NCI-H345 treated with DMSO at 0.1 percent for 48 hours (cell line): ENCODE data around the gene SPRED1.
"Not testable (repeated sequence)": the region's sequence is repeated elsewhere in the genome, so short reads cannot be mapped to it uniquely, and the experiment has no call there.

Source experiments
- DNase-seq: peaks from one replicate; lab custom pipeline; 2025; ENCODE audit not compliant: unreplicated experiment; lab: John Stamatoyannopoulos, UW

Gene SPRED1

GRCh38 chr15:38229705-38230310 lies 22.8 kb upstream of the SPRED1 start:
- DNase-seq: no peak

GRCh38 chr15:38231436-38231835 lies 21.2 kb upstream of the SPRED1 start:
- DNase-seq: no peak

GRCh38 chr15:38237021-38237420 lies 15.6 kb upstream of the SPRED1 start:
- not testable (repeated sequence) for DNase-seq

GRCh38 chr15:38238311-38238710 lies 14.3 kb upstream of the SPRED1 start:
- DNase-seq: no peak

- no peak for DNase-seq
Measured at GRCh38 chr15:38242055-38242454, 10.6 kb upstream of the SPRED1 start.

GRCh38 chr15:38243278-38244055 lies 9.2 kb upstream of the SPRED1 start:
- DNase-seq: no peak

- DNase-seq: no peak
Measured at GRCh38 chr15:38247336-38247735, 5.3 kb upstream of the SPRED1 start.

- no peak for DNase-seq
Measured at GRCh38 chr15:38253351-38253781, 730 bp downstream of the SPRED1 start.

GRCh38 chr15:38254051-38254883 lies 1.6 kb downstream of the SPRED1 start:
- peak; percentile 65 for DNase-seq

- no peak for DNase-seq
Measured at GRCh38 chr15:38255690-38256089, 3.1 kb downstream of the SPRED1 start.

GRCh38 chr15:38257676-38258075 lies 5.0 kb downstream of the SPRED1 start:
- no peak for DNase-seq

GRCh38 chr15:38259134-38259533 lies 6.5 kb downstream of the SPRED1 start:
- DNase-seq: no peak

- DNase-seq: no peak
Measured at GRCh38 chr15:38260077-38260476, 7.4 kb downstream of the SPRED1 start.

- DNase-seq: no peak
Measured at GRCh38 chr15:38263251-38263650, 10.6 kb downstream of the SPRED1 start.

- no peak for DNase-seq
Measured at GRCh38 chr15:38263996-38264395, 11.4 kb downstream of the SPRED1 start.

GRCh38 chr15:38266247-38266986 lies 13.8 kb downstream of the SPRED1 start:
- DNase-seq: no peak

- DNase-seq: no peak
Measured at GRCh38 chr15:38267421-38268022, 14.9 kb downstream of the SPRED1 start.

GRCh38 chr15:38271144-38271543 lies 18.5 kb downstream of the SPRED1 start:
- no peak for DNase-seq

- no peak for DNase-seq
Measured at GRCh38 chr15:38271895-38272294, 19.3 kb downstream of the SPRED1 start.

GRCh38 chr15:38272431-38272830 lies 19.8 kb downstream of the SPRED1 start:
- DNase-seq: not testable (repeated sequence)

GRCh38 chr15:38274135-38274534 lies 21.5 kb downstream of the SPRED1 start:
- no peak for DNase-seq
